K562 (cell line): ENCODE measurements around the gene MAP3K13. TPM values are rescaled to one million over a fixed set of nuclear protein-coding genes. Genes with fewer than 3 reads are reported as not detected.
"Not testable (repeated sequence)": the region's sequence is repeated elsewhere in the genome, so short reads cannot be mapped to it uniquely, and the experiment has no call there.

Experiments used
- ATAC-seq: fragments of 200-7000 bp; cut with Tn5 transposase; 3 replicates; pipeline ENCODE4 v1.9.1; 2020; ENCODE audit warnings: moderate library complexity
- BruUV-seq: library from RNA; stranded (reverse); fragments of 400-500 nt; replicated peaks from 2 replicates; lab custom pipeline; 2021; lab: Mats Ljungman, UMichigan
- CTCF ChIA-PET: fragments of 300-600 bp; formaldehyde crosslinking; extraction: SDS; loops from one replicate; lab custom pipeline; 2021; ENCODE audit warnings: low intra/inter-chr PET ratio; lab: Yijun Ruan, JAX
- POLR2A ChIA-PET: fragments of 300-600, 350-650 bp; sonication (Branson Sonifier 250); formaldehyde crosslinking; extraction: SDS; loops from one replicate; lab custom pipeline; 2021; ENCODE audit warnings: antibody characterized with exemption, inconsistent platforms; lab: Yijun Ruan, JAX
- DNase-seq, 4 experiments: peaks; one replicate each; pipeline versions ENCODE4 v3.0.0 to v3.0.0-alpha.2; 2011 to 2018; ENCODE audit warnings: low spot score in 3 of 4, mixed read lengths in 3 of 4; ENCODE audit errors: extremely low read depth in 1 of 4
- FAIRE-seq: peaks from 2 replicates; lab custom pipeline; 2011; peaks lifted over from hg19 to GRCh38; lab: Jason Lieb, UNC
- H2AFZ ChIP-seq: 2 replicates; pipeline ENCODE4 v1.6.0; 2011; ENCODE audit warnings: low read depth, low read length, control low read depth, inconsistent platforms
- H3K27ac ChIP-seq: fragments of 200-600 bp; 3 replicates; pipeline ENCODE4 v1.8.0; 2011; ENCODE audit warnings: low read depth, mild to moderate bottlenecking, control low read depth, inconsistent platforms, low read length, moderate library complexity, mixed read lengths; ENCODE audit errors: extremely low read depth
- H3K27me3 ChIP-seq, 2 experiments: fragments of 300-600 bp in 1 of 2; 2 replicates in 1 of 2; 3 replicates in 1 of 2; pipeline versions ENCODE4 v1.6.0 to v1.8.0; 2011; ENCODE audit warnings: inconsistent platforms in 2 of 2, low read length in 2 of 2, mild to moderate bottlenecking in 1 of 2, mixed read lengths in 1 of 2, moderate library complexity in 1 of 2; ENCODE audit not compliant: control insufficient read depth in 2 of 2, insufficient read depth in 2 of 2
- H3K36me3 ChIP-seq: fragments of 300-600 bp; 3 replicates; pipeline ENCODE4 v1.8.0; 2011; ENCODE audit warnings: mild to moderate bottlenecking, low read length, inconsistent platforms; ENCODE audit not compliant: control insufficient read depth, insufficient read depth
- H3K4me1 ChIP-seq, 2 experiments: fragments of 200-600 bp in 1 of 2; replicated peaks in 1 of 2; 2 replicates in 1 of 2; 3 replicates in 1 of 2; pipeline versions ENCODE4 v1.5.1 to v1.8.0; 2011; ENCODE audit warnings: inconsistent platforms in 2 of 2, low read length in 2 of 2, mild to moderate bottlenecking in 1 of 2, mixed read lengths in 1 of 2, moderate library complexity in 1 of 2; ENCODE audit not compliant: control insufficient read depth in 2 of 2, insufficient read depth in 2 of 2
- H3K4me2 ChIP-seq: 2 replicates; pipeline ENCODE4 v1.6.1; 2011; ENCODE audit warnings: low read length, control low read depth, inconsistent platforms, mixed read lengths; ENCODE audit not compliant: insufficient read depth
- H3K4me3 ChIP-seq: fragments of 200-600 bp; sonication (generic), shearing (Covaris generic); 2 replicates; pipeline ENCODE4 v1.5.1; 2016; ENCODE audit warnings: control low read depth, inconsistent platforms
- H3K79me2 ChIP-seq: fragments of 200-600 bp; 3 replicates; pipeline ENCODE4 v1.8.0; 2011; ENCODE audit warnings: low read length, inconsistent platforms; ENCODE audit not compliant: control insufficient read depth, insufficient read depth
- H3K9ac ChIP-seq, 2 experiments: 2 replicates each; pipeline versions ENCODE4 v1.6.0 to v1.6.1; 2011; ENCODE audit warnings: low read depth in 2 of 2, low read length in 2 of 2, control low read depth in 1 of 2, inconsistent platforms in 1 of 2, mild to moderate bottlenecking in 1 of 2, mixed read lengths in 1 of 2; ENCODE audit not compliant: insufficient read depth in 1 of 2
- H3K9me1 ChIP-seq: one replicate; pipeline ENCODE4 v1.6.0; 2011; ENCODE audit warnings: inconsistent platforms, mild to moderate bottlenecking, low read length, moderate library complexity; ENCODE audit not compliant: control insufficient read depth, insufficient read depth
- H3K9me3 ChIP-seq: replicated peaks from 2 replicates; pipeline ENCODE4 v1.5.1; 2011; ENCODE audit warnings: low read depth, low read length, inconsistent platforms; ENCODE audit not compliant: control insufficient read depth, insufficient read depth
- H4K20me1 ChIP-seq: replicated peaks from 2 replicates; pipeline ENCODE4 v1.6.1; 2011; ENCODE audit warnings: low read length, inconsistent platforms, mixed read lengths; ENCODE audit not compliant: control insufficient read depth, insufficient read depth
- BCOR ChIP-seq: fragments of 450-650 bp; IDR thresholded peaks from 2 replicates; pipeline ENCODE4 v1.6.1; 2016
- CBFA2T3 ChIP-seq: fragments of 450-650 bp; IDR thresholded peaks from 2 replicates; pipeline ENCODE4 v1.6.1; 2017
- CBX3 ChIP-seq, 2 experiments: IDR thresholded peaks; 1 replicate in 1 of 2; 2 replicates in 1 of 2; pipeline ENCODE4 v1.6.1; 2012; ENCODE audit warnings: inconsistent platforms in 2 of 2, low read length in 2 of 2, borderline replicate concordance in 1 of 2, control low read depth in 1 of 2
- CHD4 ChIP-seq: fragments of 200-600 bp; sonication (generic); IDR thresholded peaks from 3 replicates; pipeline ENCODE4 v1.6.1; 2012; ENCODE audit warnings: low read depth, mild to moderate bottlenecking, mixed read lengths, low read length, inconsistent platforms; ENCODE audit not compliant: insufficient read depth, insufficient replicate concordance, poor library complexity, severe bottlenecking
- CTBP1 ChIP-seq: fragments of 450-650 bp; IDR thresholded peaks from 2 replicates; pipeline ENCODE4 v1.6.1; 2016; ENCODE audit warnings: borderline replicate concordance
- FOXA3 ChIP-seq, 2 experiments: fragments of 450-650 bp in 1 of 2; sonication (generic) in 1 of 2; formaldehyde crosslinking; IDR thresholded peaks in 1 of 2; conservative IDR thresholded peaks in 1 of 2; 2 replicates each; pipeline versions ENCODE4 v1.4.0 to v1.8.0; 2020 to 2022; ENCODE audit warnings: mild to moderate bottlenecking in 2 of 2, missing genetic modification reagents in 1 of 2
- KDM1A ChIP-seq, 2 experiments: fragments of 450-650 bp; IDR thresholded peaks; 2 replicates each; pipeline ENCODE4 v1.6.1; 2016; ENCODE audit warnings: mild to moderate bottlenecking in 2 of 2
- POLR2AphosphoS5 ChIP-seq: IDR thresholded peaks from 2 replicates; pipeline ENCODE4 v1.6.1; 2011; ENCODE audit warnings: mild to moderate bottlenecking, low read depth, low read length, moderate library complexity; ENCODE audit not compliant: control insufficient read depth, insufficient read depth
- RAD51 ChIP-seq: fragments of 450-650 bp; IDR thresholded peaks from 2 replicates; pipeline ENCODE4 v1.7.1; 2016; ENCODE audit warnings: low read depth, mild to moderate bottlenecking, borderline replicate concordance
- RBM25 ChIP-seq: fragments of 200-400 bp; formaldehyde crosslinking; IDR thresholded peaks from 2 replicates; pipeline ENCODE4 v1.6.1; 2018; ENCODE audit warnings: low read length, low read depth, moderate library complexity; ENCODE audit not compliant: severe bottlenecking
- SMAD1 ChIP-seq: fragments of 150-350 bp; IDR thresholded peaks from 2 replicates; pipeline ENCODE4 v1.6.1; 2014; ENCODE audit warnings: low read length, low read depth; ENCODE audit not compliant: partially characterized antibody
- SMARCA5 ChIP-seq: fragments of 450-650 bp; IDR thresholded peaks from 2 replicates; pipeline ENCODE4 v1.6.1; 2016
- ZFP36 ChIP-seq: fragments of 150-350 bp; IDR thresholded peaks from 2 replicates; pipeline ENCODE4 v1.6.1; 2018; ENCODE audit warnings: low read length, low read depth; ENCODE audit not compliant: partially characterized antibody
- ZNF121 ChIP-seq: sonication (generic); formaldehyde crosslinking; conservative IDR thresholded peaks from 2 replicates; pipeline ENCODE4 v1.8.0; 2022; ENCODE audit warnings: missing genetic modification reagents
- ZNF224 ChIP-seq: sonication (generic); formaldehyde crosslinking; IDR thresholded peaks from 2 replicates; pipeline ENCODE4 v1.8.0; 2022; ENCODE audit warnings: mild to moderate bottlenecking, missing genetic modification reagents
- WGBS: fragments of 100-300 bp; shearing (Covaris generic); methylation state at CpG from one replicate; pipeline ENCODE4 v1.1.6; 2016; ENCODE audit warnings: low coverage, mixed read lengths; ENCODE audit not compliant: insufficient coverage; ENCODE audit errors: missing lambda C conversion rate; 5-methylcytosine and 5-hydroxymethylcytosine counted together
- in situ Hi-C: fragments of 300-500 bp; cut with MboI; formaldehyde crosslinking; loops from 4 replicates; pipeline ENCODE4 v1.15.0; 2018; ENCODE audit warnings: inconsistent platforms, mixed read lengths
- intact Hi-C: fragments of 100-400 bp; cut with micrococcal nuclease; formaldehyde crosslinking; loops from 2 replicates; pipeline ENCODE4 v1.14.2; 2022
- polyA plus RNA-seq, 8 experiments: library from polyadenylated mRNA; depleted of rRNA in 4 of 8; stranded (reverse) in 5 of 8; unstranded in 3 of 8; fragments of >200 nt; fragmentation: Nextera tagmentation in 2 of 8; fragmentation: Illumina TruSeq in 1 of 8; extraction: Ambion mirVana in 2 of 8; extraction: Trizol in 1 of 8; gene quantifications; 2 replicates each; pipeline versions ENCODE4 v1.2.1 to v1.2.3, GENCODE V29; 2011 to 2014; ENCODE audit warnings: inconsistent platforms in 1 of 8, missing spikeins in 1 of 8
- total RNA-seq, 7 experiments: library from RNA; depleted of rRNA in 6 of 7; stranded (reverse); fragments of >200 nt in 6 of 7; fragmentation: Illumina TruSeq in 2 of 7; extraction: Trizol in 2 of 7; gene quantifications; 2 replicates each; pipeline versions ENCODE4 v1.2.1 to v1.2.3, GENCODE V29; 2011 to 2021; ENCODE audit warnings: low replicate concordance in 1 of 7

The MAP3K13 gene
- total and polyA plus RNA-seq, 9 of the 15 experiments (the other 6 are each of a cell fraction or from before 2014, with no cell fraction given): 0.04 to 0.32 (median 0.15) TPM; not detected in 2

GRCh38 chr3:185474922-185475321 is 112.0 kb downstream of the MAP3K13 start:
- WGBS: 95% methylated on average over 6 of the region's 6 CpGs
- H3K9me1 ChIP-seq, H3K36me3 ChIP-seq, ATAC-seq, intact Hi-C loops, CTCF ChIA-PET, H3K79me2 ChIP-seq, in situ Hi-C loops, H4K20me1 ChIP-seq, H3K4me3 ChIP-seq, H3K27ac ChIP-seq, DNase-seq, BruUV-seq, H3K4me2 ChIP-seq, H2AFZ ChIP-seq, FAIRE-seq, H3K9ac ChIP-seq, H3K27me3 ChIP-seq, H3K9me3 ChIP-seq: not testable (repeated sequence)
- TF ChIP-seq ZNF121 (CRISPR knock-in tag) (peak; percentile 58; the same call in 1 of the 2 replicates), KDM1A (IDR thresholded peaks at IDR 0.05) (peak; percentile 43 to 56; a peak in 1 of 4 replicates), RBM25 (peak; percentile 84), BCOR (peak; percentile 94), CHD4 (peak; percentile 56)
- H3K4me1 ChIP-seq: peaks cover 13 to 35% of the 10 kb centered on the region in 2 experiments
- POLR2A ChIA-PET: interaction anchor here (0.7 to 1.6 kb wide), 3 partner anchors 8 to 290 kb away, joined by 3 to 6 read pairs (median 3); no protein-coding TSS in a partner anchor

- ATAC-seq (no peak), FAIRE-seq (peak; percentile 42), DNase-seq (no peak)
- Histone ChIP-seq H4K20me1 (no peaks in the 10 kb centered on the region), H3K9me1 (no peaks in the 10 kb centered on the region), H2AFZ (0 out of 2 replicates have a peak overlapping the region, but pooled peaks have one; percentile 3), H3K27me3 (no peaks in the 10 kb centered on the region), H3K79me2 (no peaks in the 10 kb centered on the region; the same call in 2 of the 3 replicates), H3K27ac (no peak overlapping the region), H3K36me3 (peaks cover 4% of the 10 kb centered on the region), H3K9me3 (no peaks in the 10 kb centered on the region), H3K4me3 (no peak overlapping the region), H3K9ac (no peak overlapping the region), H3K4me1 (peaks cover 16 to 23% of the 10 kb centered on the region in 2 experiments), H3K4me2 (no peak overlapping the region)
- BruUV-seq: no TSS peak
- in situ Hi-C loops: no loop called here
- intact Hi-C loops: no loop called here
- 16% methylated on average over 3 of the region's 3 CpGs for WGBS
- ChIA-PET CTCF (no interaction called here), POLR2A (interaction anchor here (1.6 kb wide), 1 partner anchor 10 kb away, joined by 5 read pairs; no protein-coding TSS in a partner anchor)
- TF ChIP-seq FOXA3 (CRISPR knock-in tag; conservative IDR thresholded peaks at IDR 0.05 in 1 of 2, IDR thresholded peaks at IDR 0.05 in 1 of 2) (no peak), CBX3 (IDR thresholded peaks at IDR 0.05; ENCODE audit: borderline replicate concordance in 1 of 2, low read length in 2 of 2) (no peak), CTBP1 (no peak), ZNF224 (CRISPR knock-in tag) (no peak), SMAD1 (no peak), POLR2AphosphoS5 (no peak), CBFA2T3 (no peak), ZFP36 (no peak), SMARCA5 (no peak), RAD51 (no peak)
Observed at GRCh38 chr3:185477316-185477715, 114.4 kb downstream of the MAP3K13 start.
